K562 (cell line): ENCODE measurements around the gene SCN4A.

Source experiments
- CBX8 ChIP-seq: fragments of 200-600 bp; sonication (generic); IDR thresholded peaks from 2 replicates; pipeline ENCODE4 v1.6.1; 2012; ENCODE audit warnings: borderline replicate concordance, mixed run types, low read depth, mild to moderate bottlenecking, moderate library complexity, mixed read lengths, low read length, control low read depth, inconsistent platforms; ENCODE audit not compliant: poor library complexity, severe bottlenecking; ENCODE audit errors: extremely low read depth
- CTCF ChIP-seq, 3 experiments: IDR thresholded peaks in 2 of 3; conservative IDR thresholded peaks in 1 of 3; 2 replicates each; pipeline ENCODE4 v1.5.1; 2011 to 2012; ENCODE audit warnings: low read length in 3 of 3, mild to moderate bottlenecking in 3 of 3, control low read depth in 2 of 3, improper control_type of control experiment in 1 of 3, inconsistent platforms in 1 of 3, low read depth in 1 of 3, mixed read lengths in 1 of 3, moderate library complexity in 1 of 3; ENCODE audit not compliant: insufficient read depth in 2 of 3
- E2F8 ChIP-seq: fragments of 450-650 bp; IDR thresholded peaks from 2 replicates; pipeline ENCODE4 v1.7.1; 2018; ENCODE audit warnings: mild to moderate bottlenecking, low read depth; ENCODE audit not compliant: partially characterized antibody
- EZH2 ChIP-seq: IDR thresholded peaks from 2 replicates; pipeline ENCODE4 v1.6.1; 2012; ENCODE audit warnings: low read depth, mild to moderate bottlenecking, inconsistent platforms, low read length, borderline replicate concordance
- NR1H2 ChIP-seq: sonication (generic); formaldehyde crosslinking; IDR thresholded peaks from 2 replicates; pipeline ENCODE4 v1.4.0; 2020; ENCODE audit warnings: mild to moderate bottlenecking, missing genetic modification reagents
- NRF1 ChIP-seq, 2 experiments: fragments of 450-650 bp; IDR thresholded peaks in 1 of 2; conservative IDR thresholded peaks in 1 of 2; 2 replicates each; pipeline ENCODE4 v1.6.1; 2014; ENCODE audit warnings: mild to moderate bottlenecking in 2 of 2
- POLR2AphosphoS5 ChIP-seq: IDR thresholded peaks from 2 replicates; pipeline ENCODE4 v1.6.1; 2011; ENCODE audit warnings: mild to moderate bottlenecking, low read depth, low read length, moderate library complexity; ENCODE audit not compliant: control insufficient read depth, insufficient read depth
- ZFP30 ChIP-seq: fragments of 250-450 bp; sonication (Bioruptor Pico); IDR thresholded peaks from 2 replicates; pipeline ENCODE4 v1.8.0; 2022; ENCODE audit warnings: moderate library complexity, mild to moderate bottlenecking, inconsistent platforms, borderline replicate concordance
- ZKSCAN3 ChIP-seq: fragments of 250-450 bp; sonication (Bioruptor Pico); IDR thresholded peaks from 2 replicates; pipeline ENCODE4 v1.4.0; 2020
- ZNF77 ChIP-seq: fragments of 250-450 bp; sonication (Bioruptor Pico); IDR thresholded peaks from 2 replicates; pipeline ENCODE4 v1.5.0; 2020
- ZSCAN29 ChIP-seq: fragments of 450-650 bp; IDR thresholded peaks from 2 replicates; pipeline ENCODE4 v1.6.1; 2017
- TF ChIP-seq, protein P1 (sequence below): fragments of 450-650 bp; IDR thresholded peaks from 2 replicates; pipeline ENCODE4 v1.6.1; 2016
- TF ChIP-seq, protein P2 (sequence below): fragments of 250-450 bp; sonication (Bioruptor Pico); IDR thresholded peaks from 2 replicates; pipeline ENCODE4 v1.4.0; 2020

DNA sequence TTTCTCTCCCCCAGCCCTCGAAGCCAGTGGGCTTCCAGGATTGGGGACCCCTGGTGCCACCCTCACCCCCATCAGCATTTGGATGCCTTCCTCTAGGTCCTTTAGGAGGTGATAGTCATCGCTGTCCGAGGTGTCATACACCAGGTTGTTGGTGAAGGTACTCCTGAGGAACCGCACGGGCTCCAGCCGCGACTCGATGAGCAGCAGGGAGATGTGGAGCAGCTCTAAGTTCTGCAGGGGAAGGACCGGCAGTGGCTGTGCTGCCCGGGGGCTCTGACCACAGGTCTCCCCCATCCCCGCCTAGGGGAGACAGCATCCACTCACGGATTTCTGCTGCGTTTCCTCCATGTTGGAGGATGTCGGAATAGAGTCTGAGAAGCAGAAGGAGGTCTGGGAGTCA, 62.6 kb downstream of the SCN4A start:
- no peak for TF ChIP-seq POLR2AphosphoS5
- TF ChIP-seq, protein P1, sequence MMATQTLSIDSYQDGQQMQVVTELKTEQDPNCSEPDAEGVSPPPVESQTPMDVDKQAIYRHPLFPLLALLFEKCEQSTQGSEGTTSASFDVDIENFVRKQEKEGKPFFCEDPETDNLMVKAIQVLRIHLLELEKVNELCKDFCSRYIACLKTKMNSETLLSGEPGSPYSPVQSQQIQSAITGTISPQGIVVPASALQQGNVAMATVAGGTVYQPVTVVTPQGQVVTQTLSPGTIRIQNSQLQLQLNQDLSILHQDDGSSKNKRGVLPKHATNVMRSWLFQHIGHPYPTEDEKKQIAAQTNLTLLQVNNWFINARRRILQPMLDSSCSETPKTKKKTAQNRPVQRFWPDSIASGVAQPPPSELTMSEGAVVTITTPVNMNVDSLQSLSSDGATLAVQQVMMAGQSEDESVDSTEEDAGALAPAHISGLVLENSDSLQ, result no peak
- TF ChIP-seq CTCF (IDR thresholded peaks at IDR 0.05 in 2 of 3, conservative IDR thresholded peaks at IDR 0.05 in 1 of 3; ENCODE audit: insufficient read depth in 2 of 3, low read depth in 1 of 3, low read length in 3 of 3), result no peak
- TF ChIP-seq CBX8, result no peak
- no peak for TF ChIP-seq ZSCAN29
- TF ChIP-seq NRF1 (conservative IDR thresholded peaks at IDR 0.05 in 1 of 2, IDR thresholded peaks at IDR 0.05 in 1 of 2), result no peak
- TF ChIP-seq ZKSCAN3, result no peak
- TF ChIP-seq NR1H2 (CRISPR knock-in tag), result no peak
- TF ChIP-seq E2F8, result no peak
- TF ChIP-seq, protein P2, sequence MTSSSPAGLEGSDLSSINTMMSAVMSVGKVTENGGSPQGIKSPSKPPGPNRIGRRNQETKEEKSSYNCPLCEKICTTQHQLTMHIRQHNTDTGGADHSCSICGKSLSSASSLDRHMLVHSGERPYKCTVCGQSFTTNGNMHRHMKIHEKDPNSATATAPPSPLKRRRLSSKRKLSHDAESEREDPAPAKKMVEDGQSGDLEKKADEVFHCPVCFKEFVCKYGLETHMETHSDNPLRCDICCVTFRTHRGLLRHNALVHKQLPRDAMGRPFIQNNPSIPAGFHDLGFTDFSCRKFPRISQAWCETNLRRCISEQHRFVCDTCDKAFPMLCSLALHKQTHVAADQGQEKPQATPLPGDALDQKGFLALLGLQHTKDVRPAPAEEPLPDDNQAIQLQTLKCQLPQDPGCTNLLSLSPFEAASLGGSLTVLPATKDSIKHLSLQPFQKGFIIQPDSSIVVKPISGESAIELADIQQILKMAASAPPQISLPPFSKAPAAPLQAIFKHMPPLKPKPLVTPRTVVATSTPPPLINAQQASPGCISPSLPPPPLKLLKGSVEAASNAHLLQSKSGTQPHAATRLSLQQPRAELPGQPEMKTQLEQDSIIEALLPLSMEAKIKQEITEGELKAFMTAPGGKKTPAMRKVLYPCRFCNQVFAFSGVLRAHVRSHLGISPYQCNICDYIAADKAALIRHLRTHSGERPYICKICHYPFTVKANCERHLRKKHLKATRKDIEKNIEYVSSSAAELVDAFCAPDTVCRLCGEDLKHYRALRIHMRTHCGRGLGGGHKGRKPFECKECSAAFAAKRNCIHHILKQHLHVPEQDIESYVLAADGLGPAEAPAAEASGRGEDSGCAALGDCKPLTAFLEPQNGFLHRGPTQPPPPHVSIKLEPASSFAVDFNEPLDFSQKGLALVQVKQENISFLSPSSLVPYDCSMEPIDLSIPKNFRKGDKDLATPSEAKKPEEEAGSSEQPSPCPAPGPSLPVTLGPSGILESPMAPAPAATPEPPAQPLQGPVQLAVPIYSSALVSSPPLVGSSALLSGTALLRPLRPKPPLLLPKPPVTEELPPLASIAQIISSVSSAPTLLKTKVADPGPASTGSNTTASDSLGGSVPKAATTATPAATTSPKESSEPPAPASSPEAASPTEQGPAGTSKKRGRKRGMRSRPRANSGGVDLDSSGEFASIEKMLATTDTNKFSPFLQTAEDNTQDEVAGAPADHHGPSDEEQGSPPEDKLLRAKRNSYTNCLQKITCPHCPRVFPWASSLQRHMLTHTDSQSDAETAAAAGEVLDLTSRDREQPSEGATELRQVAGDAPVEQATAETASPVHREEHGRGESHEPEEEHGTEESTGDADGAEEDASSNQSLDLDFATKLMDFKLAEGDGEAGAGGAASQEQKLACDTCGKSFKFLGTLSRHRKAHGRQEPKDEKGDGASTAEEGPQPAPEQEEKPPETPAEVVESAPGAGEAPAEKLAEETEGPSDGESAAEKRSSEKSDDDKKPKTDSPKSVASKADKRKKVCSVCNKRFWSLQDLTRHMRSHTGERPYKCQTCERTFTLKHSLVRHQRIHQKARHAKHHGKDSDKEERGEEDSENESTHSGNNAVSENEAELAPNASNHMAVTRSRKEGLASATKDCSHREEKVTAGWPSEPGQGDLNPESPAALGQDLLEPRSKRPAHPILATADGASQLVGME, result no peak
- TF ChIP-seq ZNF77, result no peak
- TF ChIP-seq EZH2, result no peak
- TF ChIP-seq ZFP30 (CRISPR knock-in tag), result no peak
